Measurements from ENCODE around the gene KRI1.
A peak's percentile ranks its signal among the peaks of the same experiment; 100 is the strongest.

KRI1 gene

GRCh38 chr19:10603084-10603872, 37.5 kb upstream of the KRI1 start:
- DNase-seq: peak; percentile 55 to 81
- Histone ChIP-seq H3K36me3 (no peaks in the 10 kb centered on the region), H3K4me3 (peak overlapping the region; percentile 88 to 97), H3K4me1 (peaks cover 0 to 38% (median 23%) of the 10 kb centered on the region in 4 donors), H3K27ac (peak overlapping the region; percentile 96 to 98), H3K9me3 (no peaks in the 10 kb centered on the region), H3K27me3 (no peaks in the 10 kb centered on the region)
- intact Hi-C loops (cut with DNase I; ENCODE audit: low total_unique reads): no loop called here
- TF ChIP-seq CTCF (IDR thresholded peaks at IDR 0.05): no peak

GRCh38 chr19:10602330-10603083, 36.7 kb upstream of the KRI1 start:
- no peaks in the 10 kb centered on the region for H3K9me3 ChIP-seq
- peak overlapping the region; percentile 88 to 97 for H3K4me3 ChIP-seq
- H3K36me3 ChIP-seq: no peaks in the 10 kb centered on the region
- peak; percentile 79 to 90 for DNase-seq
- H3K27me3 ChIP-seq: no peaks in the 10 kb centered on the region
- TF ChIP-seq CTCF (IDR thresholded peaks at IDR 0.05): no peak
- intact Hi-C loops (cut with DNase I; ENCODE audit: low total_unique reads): no loop called here
- H3K27ac ChIP-seq: peak overlapping the region; percentile 96 to 98
- peaks cover 0 to 33% (median 22%) of the 10 kb centered on the region in 4 donors for H3K4me1 ChIP-seq

- no peak for TF ChIP-seq CTCF (IDR thresholded peaks at IDR 0.05)
- Histone ChIP-seq H3K4me3 (peak overlapping the region; percentile 88 to 97), H3K4me1 (peaks cover 0 to 33% (median 22%) of the 10 kb centered on the region in 4 donors), H3K27me3 (no peaks in the 10 kb centered on the region), H3K27ac (peak overlapping the region in 1 of 2 donors; percentile 96), H3K9me3 (no peaks in the 10 kb centered on the region), H3K36me3 (no peaks in the 10 kb centered on the region)
- DNase-seq: no peak
- intact Hi-C loops (cut with DNase I; ENCODE audit: low total_unique reads): no loop called here
These were observed 36.2 kb upstream of the KRI1 start for GRCh38 chr19:10601999-10602329.

GRCh38 chr19:10600149-10600548, 34.3 kb upstream of the KRI1 start:
- Histone ChIP-seq H3K4me1 (peaks cover 0 to 24% (median 20%) of the 10 kb centered on the region in 4 donors), H3K4me3 (no peak overlapping the region), H3K9me3 (no peaks in the 10 kb centered on the region), H3K36me3 (no peaks in the 10 kb centered on the region), H3K27me3 (no peaks in the 10 kb centered on the region), H3K27ac (no peak overlapping the region)
- DNase-seq: no peak
- intact Hi-C loops (cut with DNase I; ENCODE audit: low total_unique reads): no loop called here
- TF ChIP-seq CTCF (IDR thresholded peaks at IDR 0.05): no peak

- intact Hi-C loops (cut with DNase I; ENCODE audit: low total_unique reads): no loop called here
- no peak overlapping the region for H3K4me3 ChIP-seq
- H3K36me3 ChIP-seq: no peaks in the 10 kb centered on the region
- peak overlapping the region in 1 of 2 donors; percentile 64 for H3K27ac ChIP-seq
- no peaks in the 10 kb centered on the region for H3K9me3 ChIP-seq
- H3K27me3 ChIP-seq: peaks cover 0 to 17% of the 10 kb centered on the region in 2 donors
- H3K4me1 ChIP-seq: peaks cover 0 to 12% (median 6%) of the 10 kb centered on the region in 4 donors
- no peak for TF ChIP-seq CTCF (IDR thresholded peaks at IDR 0.05)
- DNase-seq: peak; percentile 38 to 76
These were observed 28.2 kb upstream of the KRI1 start for GRCh38 chr19:10593820-10594637.

All from tibial artery (tissue), 4 donors.